ENCODE results near the gene NR2C2.

DNA sequence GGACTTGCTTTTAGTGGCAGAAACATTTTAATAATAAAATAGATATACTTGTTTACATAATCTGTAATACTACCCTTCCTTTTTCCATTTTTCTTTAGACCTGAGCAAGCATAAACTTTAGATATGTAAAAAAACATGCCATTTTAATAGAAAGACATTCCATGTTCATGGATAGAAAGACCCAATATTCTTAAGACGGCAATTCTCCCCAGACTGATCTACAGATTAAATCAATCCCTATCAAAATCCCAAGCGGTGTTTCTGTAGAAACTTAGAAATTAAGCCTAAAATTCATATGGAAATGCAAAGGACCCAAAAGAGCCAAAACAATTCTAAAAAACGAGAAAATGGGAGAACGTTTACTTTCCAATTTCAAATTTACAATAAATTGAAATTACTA lies 106.2 kb downstream of the NR2C2 start:
- no peak for TF ChIP-seq CTCF (IDR thresholded peaks at IDR 0.05)
- no peak for TF ChIP-seq POLR2A (IDR thresholded peaks at IDR 0.05)
